Neuronal stem cell (in vitro differentiated cells): ENCODE results near the gene HOXA10.

ENCODE experiments used
- DNase-seq: peaks from one replicate; pipeline ENCODE4 v3.0.0-alpha.2; 2013; ENCODE audit warnings: low spot score
- H2AFZ ChIP-seq: one replicate; pipeline ENCODE4 v1.6.1; 2013; ENCODE audit warnings: mild to moderate bottlenecking, low read length, inconsistent platforms
- H2AK5ac ChIP-seq: 2 replicates; pipeline ENCODE4 v1.6.1; 2013; ENCODE audit warnings: low read depth, mild to moderate bottlenecking, inconsistent platforms, low read length, moderate library complexity, mixed read lengths
- H2BK120ac ChIP-seq: 2 replicates; pipeline ENCODE4 v1.6.1; 2013; ENCODE audit warnings: low read depth, mild to moderate bottlenecking, inconsistent platforms, low read length, moderate library complexity, mixed read lengths
- H2BK12ac ChIP-seq: one replicate; pipeline ENCODE4 v1.6.1; 2013; ENCODE audit warnings: low read length, inconsistent platforms
- H2BK15ac ChIP-seq: 2 replicates; pipeline ENCODE4 v1.6.1; 2013; ENCODE audit warnings: mild to moderate bottlenecking, low read length, inconsistent platforms, mixed read lengths
- H2BK5ac ChIP-seq: one replicate; pipeline ENCODE4 v1.6.1; 2013; ENCODE audit warnings: inconsistent platforms, mild to moderate bottlenecking, low read length, moderate library complexity
- H3K14ac ChIP-seq: one replicate; pipeline ENCODE4 v1.6.1; 2013; ENCODE audit warnings: low read length, inconsistent platforms
- H3K18ac ChIP-seq: 2 replicates; pipeline ENCODE4 v1.6.1; 2013; ENCODE audit warnings: low read length, inconsistent platforms
- H3K23ac ChIP-seq: 2 replicates; pipeline ENCODE4 v1.6.1; 2013; ENCODE audit warnings: low read depth, mild to moderate bottlenecking, mixed read lengths, low read length, inconsistent platforms; ENCODE audit not compliant: poor library complexity
- H3K27ac ChIP-seq: replicated peaks from 3 replicates; pipeline ENCODE4 v1.5.1; 2013; ENCODE audit warnings: low read length, inconsistent platforms
- H3K27me3 ChIP-seq, 3 experiments: 2 replicates each; pipeline ENCODE4 v1.6.1; 2013; ENCODE audit warnings: low read length in 3 of 3, mild to moderate bottlenecking in 2 of 3, inconsistent platforms in 1 of 3, low read depth in 1 of 3, mixed read lengths in 1 of 3, moderate library complexity in 1 of 3; ENCODE audit not compliant: control insufficient read depth in 3 of 3, insufficient read depth in 3 of 3
- H3K36me3 ChIP-seq, 2 donors: replicated peaks in 1 of 2; 2 replicates each; pipeline ENCODE4 v1.6.1; 2013; ENCODE audit warnings: low read length in 2 of 2; ENCODE audit not compliant: control insufficient read depth in 2 of 2, insufficient read depth in 2 of 2
- H3K4ac ChIP-seq: 2 replicates; pipeline ENCODE4 v1.6.1; 2013; ENCODE audit warnings: inconsistent platforms, mild to moderate bottlenecking, low read length, moderate library complexity
- H3K4me1 ChIP-seq, 2 donors: 1 replicate in 1 of 2; 2 replicates in 1 of 2; pipeline ENCODE4 v1.6.1; 2013; ENCODE audit warnings: low read length in 2 of 2, low read depth in 1 of 2; ENCODE audit not compliant: control insufficient read depth in 2 of 2, insufficient read depth in 1 of 2
- H3K4me2 ChIP-seq: one replicate; pipeline ENCODE4 v1.6.1; 2013; ENCODE audit warnings: mild to moderate bottlenecking, low read length, inconsistent platforms; ENCODE audit not compliant: insufficient read depth, poor library complexity, severe bottlenecking
- H3K4me3 ChIP-seq, 2 donors: 2 replicates each; pipeline ENCODE4 v1.5.1; 2013; ENCODE audit warnings: low read length in 2 of 2, mild to moderate bottlenecking in 2 of 2, inconsistent platforms in 1 of 2, moderate library complexity in 1 of 2
- H3K79me1 ChIP-seq: one replicate; pipeline ENCODE4 v1.6.1; 2013; ENCODE audit warnings: low read depth, mild to moderate bottlenecking, inconsistent platforms, low read length, moderate library complexity
- H3K9ac ChIP-seq: one replicate; pipeline ENCODE4 v1.6.1; 2013; ENCODE audit warnings: mild to moderate bottlenecking, low read depth, low read length, inconsistent platforms; ENCODE audit not compliant: poor library complexity
- H3K9me3 ChIP-seq, 2 donors: replicated peaks in 1 of 2; 2 replicates each; pipeline versions ENCODE3 to v1.6.1; 2013; ENCODE audit warnings: low read length in 2 of 2, mild to moderate bottlenecking in 2 of 2, inconsistent platforms in 1 of 2, low read depth in 1 of 2, mixed read lengths in 1 of 2, moderate library complexity in 1 of 2; ENCODE audit not compliant: control insufficient read depth in 2 of 2, insufficient read depth in 1 of 2
- H4K8ac ChIP-seq: one replicate; pipeline ENCODE4 v1.6.1; 2013; ENCODE audit warnings: low read depth, mild to moderate bottlenecking, inconsistent platforms, low read length, moderate library complexity
- H4K91ac ChIP-seq: one replicate; pipeline ENCODE4 v1.6.1; 2013; ENCODE audit warnings: low read length, low read depth, mild to moderate bottlenecking, inconsistent platforms; ENCODE audit not compliant: poor library complexity
- WGBS, 2 donors: extraction: QIAGEN DNeasy Blood & Tissue Kit; methylation state at CpG; one replicate each; pipeline ENCODE4 v1.1.7; 2013; ENCODE audit warnings: missing lambda C conversion rate in 2 of 2, mixed read lengths in 1 of 2; ENCODE audit not compliant: insufficient read length in 2 of 2, insufficient replicate concordance in 1 of 2; ENCODE audit errors: extremely low coverage in 2 of 2; 5-methylcytosine and 5-hydroxymethylcytosine counted together

The HOXA10 gene

GRCh38 chr7:27161214-27161720 is 12.9 kb downstream of the HOXA10 start:
- no peak overlapping the region for H4K91ac ChIP-seq
- H2AFZ ChIP-seq = peak overlapping the region; percentile 99
- H3K9me3 ChIP-seq = peaks cover 25 to 42% of the 10 kb centered on the region in 2 donors
- no peak overlapping the region for H3K14ac ChIP-seq
- no peak overlapping the region for H3K4ac ChIP-seq
- H3K27me3 ChIP-seq = peaks cover 74 to 97% (median 94%) of the 10 kb centered on the region in 3 experiments
- H3K23ac ChIP-seq = no peak overlapping the region
- DNase-seq = no peak
- H2BK12ac ChIP-seq = no peak overlapping the region
- WGBS, 2 donors = no CpG with 5 or more reads among the region's 27 CpGs
- H3K9ac ChIP-seq = no peak overlapping the region
- H3K4me1 ChIP-seq = no peaks in the 10 kb centered on the region
- peaks cover 2% of the 10 kb centered on the region for H3K79me1 ChIP-seq
- H3K27ac ChIP-seq = no peak overlapping the region
- H2BK5ac ChIP-seq = no peak overlapping the region
- H2AK5ac ChIP-seq = no peak overlapping the region
- no peak overlapping the region for H4K8ac ChIP-seq
- no peaks in the 10 kb centered on the region for H3K36me3 ChIP-seq
- no peak overlapping the region for H2BK15ac ChIP-seq
- no peak overlapping the region for H3K18ac ChIP-seq
- peak overlapping the region in 1 of 2 donors; percentile 48 for H3K4me3 ChIP-seq
- no peak overlapping the region for H3K4me2 ChIP-seq
- H2BK120ac ChIP-seq = no peak overlapping the region

GRCh38 chr7:27160546-27161213 is 13.4 kb downstream of the HOXA10 start:
- Histone ChIP-seq H3K36me3 (no peaks in the 10 kb centered on the region), H4K91ac (no peak overlapping the region), H2AK5ac (no peak overlapping the region), H3K4ac (no peak overlapping the region), H3K27me3 (peaks cover 74 to 97% (median 94%) of the 10 kb centered on the region in 3 experiments), H3K27ac (no peak overlapping the region), H3K18ac (peak overlapping the region; percentile 72), H3K23ac (no peak overlapping the region), H3K4me3 (peak overlapping the region; percentile 48 to 74), H3K14ac (no peak overlapping the region), H3K79me1 (peaks cover 2% of the 10 kb centered on the region), H3K4me1 (no peaks in the 10 kb centered on the region), H2BK15ac (peak overlapping the region; percentile 27), H2BK5ac (no peak overlapping the region), H2BK12ac (no peak overlapping the region), H3K9ac (peak overlapping the region; percentile 72), H2AFZ (peak overlapping the region; percentile 99), H2BK120ac (no peak overlapping the region), H4K8ac (no peak overlapping the region), H3K4me2 (peak overlapping the region; percentile 97), H3K9me3 (peaks cover 25 to 43% of the 10 kb centered on the region in 2 donors)
- peak; percentile 91 for DNase-seq
- WGBS, 2 donors = no CpG with 5 or more reads among the region's 54 CpGs

- H3K79me1 ChIP-seq = peaks cover 2% of the 10 kb centered on the region
- H3K4me2 ChIP-seq = peak overlapping the region; percentile 97
- H3K27me3 ChIP-seq = peaks cover 74 to 97% (median 94%) of the 10 kb centered on the region in 3 experiments
- H3K4ac ChIP-seq = no peak overlapping the region
- H2AK5ac ChIP-seq = no peak overlapping the region
- H3K18ac ChIP-seq = no peak overlapping the region
- no peak overlapping the region for H2BK15ac ChIP-seq
- no peak overlapping the region for H3K9ac ChIP-seq
- no peak overlapping the region for H3K23ac ChIP-seq
- H2BK12ac ChIP-seq = no peak overlapping the region
- H3K14ac ChIP-seq = no peak overlapping the region
- no peaks in the 10 kb centered on the region for H3K4me1 ChIP-seq
- peaks cover 25 to 43% of the 10 kb centered on the region in 2 donors for H3K9me3 ChIP-seq
- no peak overlapping the region for H2BK120ac ChIP-seq
- H4K91ac ChIP-seq = no peak overlapping the region
- H2BK5ac ChIP-seq = no peak overlapping the region
- H3K27ac ChIP-seq = no peak overlapping the region
- no peak for DNase-seq
- H3K4me3 ChIP-seq = peak overlapping the region in 1 of 2 donors; percentile 48
- peak overlapping the region; percentile 99 for H2AFZ ChIP-seq
- H4K8ac ChIP-seq = no peak overlapping the region
- no peaks in the 10 kb centered on the region for H3K36me3 ChIP-seq
- whole genome bisulfite sequencing, 2 donors = no CpG with 5 or more reads among the region's 23 CpGs
Observed at GRCh38 chr7:27160145-27160545, 14.0 kb downstream of the HOXA10 start.

GRCh38 chr7:27159266-27160144 is 14.6 kb downstream of the HOXA10 start:
- no peak overlapping the region for H4K91ac ChIP-seq
- H4K8ac ChIP-seq = no peak overlapping the region
- no peak overlapping the region for H3K9ac ChIP-seq
- H2BK15ac ChIP-seq = no peak overlapping the region
- no peak overlapping the region for H3K14ac ChIP-seq
- H3K36me3 ChIP-seq = no peaks in the 10 kb centered on the region
- no peak overlapping the region for H3K23ac ChIP-seq
- WGBS, 2 donors = no CpG with 5 or more reads among the region's 27 CpGs
- peaks cover 74 to 97% (median 94%) of the 10 kb centered on the region in 3 experiments for H3K27me3 ChIP-seq
- peak overlapping the region; percentile 99 for H2AFZ ChIP-seq
- H2BK12ac ChIP-seq = no peak overlapping the region
- no peak for DNase-seq
- peak overlapping the region in 1 of 2 donors; percentile 48 for H3K4me3 ChIP-seq
- no peaks in the 10 kb centered on the region for H3K4me1 ChIP-seq
- H3K4me2 ChIP-seq = no peak overlapping the region
- peaks cover 25 to 39% of the 10 kb centered on the region in 2 donors for H3K9me3 ChIP-seq
- peaks cover 2% of the 10 kb centered on the region for H3K79me1 ChIP-seq
- H3K18ac ChIP-seq = no peak overlapping the region
- no peak overlapping the region for H2BK120ac ChIP-seq
- H2AK5ac ChIP-seq = no peak overlapping the region
- H3K4ac ChIP-seq = no peak overlapping the region
- no peak overlapping the region for H2BK5ac ChIP-seq
- no peak overlapping the region for H3K27ac ChIP-seq
